ENCODE measurements around the gene ZSCAN29.

DNA sequence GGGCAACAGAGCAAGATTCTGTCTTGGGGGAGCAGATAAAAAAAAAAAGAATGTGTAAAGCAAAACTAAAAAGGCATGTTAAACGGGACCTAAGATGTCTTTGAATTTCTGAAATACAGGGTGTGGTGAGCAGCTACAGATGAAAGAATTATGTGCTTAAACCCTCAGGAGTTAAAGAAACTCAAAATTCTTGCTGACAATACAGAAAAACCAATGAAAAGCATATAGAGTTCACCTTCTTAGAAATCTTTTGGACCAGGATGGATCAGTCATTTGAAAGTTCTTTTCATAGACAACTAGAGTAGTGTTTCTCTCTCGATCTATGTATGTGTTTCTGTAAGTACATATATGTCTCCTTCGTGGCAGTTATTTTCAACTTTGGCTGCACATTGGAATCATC lies 31.4 kb upstream of the ZSCAN29 start:
- no peak for TF ChIP-seq POLR2A (IDR thresholded peaks at IDR 0.05)
- TF ChIP-seq, protein P1, sequence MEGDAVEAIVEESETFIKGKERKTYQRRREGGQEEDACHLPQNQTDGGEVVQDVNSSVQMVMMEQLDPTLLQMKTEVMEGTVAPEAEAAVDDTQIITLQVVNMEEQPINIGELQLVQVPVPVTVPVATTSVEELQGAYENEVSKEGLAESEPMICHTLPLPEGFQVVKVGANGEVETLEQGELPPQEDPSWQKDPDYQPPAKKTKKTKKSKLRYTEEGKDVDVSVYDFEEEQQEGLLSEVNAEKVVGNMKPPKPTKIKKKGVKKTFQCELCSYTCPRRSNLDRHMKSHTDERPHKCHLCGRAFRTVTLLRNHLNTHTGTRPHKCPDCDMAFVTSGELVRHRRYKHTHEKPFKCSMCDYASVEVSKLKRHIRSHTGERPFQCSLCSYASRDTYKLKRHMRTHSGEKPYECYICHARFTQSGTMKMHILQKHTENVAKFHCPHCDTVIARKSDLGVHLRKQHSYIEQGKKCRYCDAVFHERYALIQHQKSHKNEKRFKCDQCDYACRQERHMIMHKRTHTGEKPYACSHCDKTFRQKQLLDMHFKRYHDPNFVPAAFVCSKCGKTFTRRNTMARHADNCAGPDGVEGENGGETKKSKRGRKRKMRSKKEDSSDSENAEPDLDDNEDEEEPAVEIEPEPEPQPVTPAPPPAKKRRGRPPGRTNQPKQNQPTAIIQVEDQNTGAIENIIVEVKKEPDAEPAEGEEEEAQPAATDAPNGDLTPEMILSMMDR (IDR thresholded peaks at IDR 0.05): no peak
